ENCODE results near the gene PHPT1.
"Not testable (repeated sequence)": the region's sequence is repeated elsewhere in the genome, so short reads cannot be mapped to it uniquely, and the experiment has no call there.

The PHPT1 gene

DNA sequence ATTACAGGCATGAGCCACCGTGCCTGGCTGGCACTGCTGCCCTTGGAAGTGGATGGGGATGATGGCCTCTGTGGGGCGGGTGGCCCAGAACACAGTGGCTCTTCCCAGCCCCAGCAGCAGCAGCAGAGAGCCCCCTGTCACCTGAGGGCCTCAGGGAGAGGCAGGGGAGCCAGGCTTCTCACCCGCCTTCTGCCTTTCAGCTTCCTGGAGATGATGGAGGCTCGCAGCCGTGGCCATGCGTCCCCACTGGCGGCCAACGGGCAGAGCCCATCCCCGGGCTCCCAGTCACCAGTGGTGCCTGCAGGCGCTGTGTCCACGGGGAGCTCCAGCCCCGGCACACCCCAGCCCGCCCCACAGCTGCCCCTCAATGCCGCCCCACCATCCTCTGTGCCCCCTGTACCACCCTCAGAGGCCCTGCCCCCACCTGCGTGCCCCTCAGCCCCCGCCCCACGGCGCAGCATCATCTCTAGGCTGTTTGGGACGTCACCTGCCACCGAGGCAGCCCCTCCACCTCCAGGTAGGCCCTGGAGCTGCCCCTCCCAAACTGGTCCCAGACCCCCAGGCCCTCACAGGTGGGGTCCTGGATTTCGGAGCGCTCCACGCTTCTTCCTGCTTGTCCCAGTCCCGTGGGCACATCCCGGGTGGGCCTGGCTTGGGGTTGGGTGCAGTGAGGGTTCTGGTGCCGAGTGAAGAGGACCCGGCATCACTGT is 11.9 kb upstream of the PHPT1 start:
- FAIRE-seq (no peak), DNase-seq (ENCODE audit: low spot score) (no peak)

DNA sequence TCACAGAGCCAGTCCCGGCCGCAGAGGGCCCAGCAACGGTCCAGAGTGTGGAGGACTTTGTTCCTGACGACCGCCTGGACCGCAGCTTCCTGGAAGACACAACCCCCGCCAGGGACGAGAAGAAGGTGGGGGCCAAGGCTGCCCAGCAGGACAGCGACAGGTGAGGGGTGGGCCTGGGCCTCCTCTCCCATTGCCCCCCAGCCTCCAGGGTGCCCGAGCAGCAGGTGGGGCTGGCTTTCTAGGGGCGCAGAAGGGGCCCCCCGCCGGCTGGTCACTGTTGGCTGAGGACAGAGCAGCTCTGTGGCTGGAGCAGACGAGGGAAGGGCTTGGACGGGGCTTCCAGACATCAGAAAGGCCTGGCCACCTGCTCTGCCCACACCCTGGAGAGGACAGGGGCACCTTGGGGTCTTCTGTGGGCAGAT is 11.3 kb upstream of the PHPT1 start:
- not testable (repeated sequence) for DNase-seq (ENCODE audit: low spot score); FAIRE-seq

DNA sequence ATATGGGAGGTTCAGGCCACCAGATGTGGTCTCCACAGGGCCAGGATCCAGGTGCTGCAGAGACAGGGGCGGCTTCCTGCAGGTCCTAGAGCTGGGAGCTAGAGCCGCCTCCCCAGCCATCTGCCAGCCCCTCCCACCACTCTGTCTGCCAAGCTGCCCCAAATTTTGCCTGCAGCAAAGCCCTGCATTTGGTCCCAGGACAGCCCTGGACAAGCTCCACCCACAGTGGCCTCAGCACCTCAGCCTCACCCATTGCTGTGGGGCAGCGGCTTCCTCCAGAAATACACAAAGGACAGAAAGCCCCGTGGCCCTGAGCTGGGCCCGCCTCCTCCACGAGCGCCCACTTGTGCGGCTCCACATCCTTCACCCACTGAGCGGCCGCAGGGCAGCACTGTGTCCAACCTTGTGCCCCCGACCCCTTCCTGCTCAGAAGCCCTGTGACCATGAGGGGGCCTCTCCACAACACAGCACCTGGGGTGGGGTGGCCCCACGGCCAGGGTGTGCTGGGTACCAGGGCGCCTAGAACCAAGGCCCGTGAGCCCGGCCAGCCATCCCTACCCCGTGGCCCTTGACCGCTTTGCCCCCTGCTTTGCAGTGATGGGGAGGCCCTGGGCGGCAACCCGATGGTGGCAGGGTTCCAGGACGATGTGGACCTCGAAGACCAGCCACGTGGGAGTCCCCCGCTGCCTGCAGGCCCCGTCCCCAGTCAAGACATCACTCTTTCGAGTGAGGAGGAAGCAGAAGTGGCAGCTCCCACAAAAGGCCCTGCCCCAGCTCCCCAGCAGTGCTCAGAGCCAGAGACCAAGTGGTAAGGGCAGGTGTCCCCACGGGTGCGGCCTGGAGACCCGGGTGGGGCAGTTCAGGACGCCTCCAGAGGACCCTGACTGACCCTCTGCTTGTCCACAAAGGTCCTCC is 10.6 kb upstream of the PHPT1 start:
- FAIRE-seq = no peak
- DNase-seq (ENCODE audit: low spot score) = no peak

DNA sequence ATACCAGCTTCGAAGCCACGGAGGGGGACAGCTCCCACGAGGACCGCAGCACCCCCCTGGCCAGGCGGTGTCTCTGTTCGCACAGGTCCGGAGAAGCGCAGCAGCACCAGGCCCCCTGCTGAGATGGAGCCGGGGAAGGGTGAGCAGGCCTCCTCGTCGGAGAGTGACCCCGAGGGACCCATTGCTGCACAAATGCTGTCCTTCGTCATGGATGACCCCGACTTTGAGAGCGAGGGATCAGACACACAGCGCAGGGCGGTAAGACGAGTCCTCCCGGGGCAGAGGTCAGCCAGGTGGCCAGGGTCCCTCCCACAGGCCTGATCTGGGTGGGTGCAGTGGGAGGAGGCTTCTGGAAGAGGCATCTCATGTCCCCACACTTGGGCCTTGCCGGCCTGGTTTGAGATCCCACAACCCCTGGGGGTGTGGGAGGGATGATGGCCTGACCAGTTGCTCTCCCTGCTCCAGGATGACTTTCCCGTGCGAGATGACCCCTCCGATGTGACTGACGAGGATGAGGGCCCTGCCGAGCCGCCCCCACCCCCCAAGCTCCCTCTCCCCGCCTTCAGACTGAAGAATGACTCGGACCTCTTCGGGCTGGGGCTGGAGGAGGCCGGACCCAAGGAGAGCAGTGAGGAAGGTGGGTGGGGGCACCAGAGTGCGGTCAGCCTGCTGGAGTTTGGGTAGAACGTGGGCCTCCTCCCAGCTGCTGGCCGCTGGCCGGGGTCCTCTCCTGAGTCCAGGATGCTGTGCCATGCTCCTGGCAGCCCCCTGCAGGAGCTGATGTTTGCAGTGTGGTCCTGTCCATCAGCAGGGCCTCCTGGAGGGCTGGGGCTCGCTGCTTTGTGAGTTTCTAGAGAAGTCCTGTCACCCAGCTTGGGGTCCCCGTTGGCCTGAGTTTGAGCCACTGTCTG is 9.7 kb upstream of the PHPT1 start:
- DNase-seq (ENCODE audit: low spot score) = no peak
- no peak for FAIRE-seq

DNA sequence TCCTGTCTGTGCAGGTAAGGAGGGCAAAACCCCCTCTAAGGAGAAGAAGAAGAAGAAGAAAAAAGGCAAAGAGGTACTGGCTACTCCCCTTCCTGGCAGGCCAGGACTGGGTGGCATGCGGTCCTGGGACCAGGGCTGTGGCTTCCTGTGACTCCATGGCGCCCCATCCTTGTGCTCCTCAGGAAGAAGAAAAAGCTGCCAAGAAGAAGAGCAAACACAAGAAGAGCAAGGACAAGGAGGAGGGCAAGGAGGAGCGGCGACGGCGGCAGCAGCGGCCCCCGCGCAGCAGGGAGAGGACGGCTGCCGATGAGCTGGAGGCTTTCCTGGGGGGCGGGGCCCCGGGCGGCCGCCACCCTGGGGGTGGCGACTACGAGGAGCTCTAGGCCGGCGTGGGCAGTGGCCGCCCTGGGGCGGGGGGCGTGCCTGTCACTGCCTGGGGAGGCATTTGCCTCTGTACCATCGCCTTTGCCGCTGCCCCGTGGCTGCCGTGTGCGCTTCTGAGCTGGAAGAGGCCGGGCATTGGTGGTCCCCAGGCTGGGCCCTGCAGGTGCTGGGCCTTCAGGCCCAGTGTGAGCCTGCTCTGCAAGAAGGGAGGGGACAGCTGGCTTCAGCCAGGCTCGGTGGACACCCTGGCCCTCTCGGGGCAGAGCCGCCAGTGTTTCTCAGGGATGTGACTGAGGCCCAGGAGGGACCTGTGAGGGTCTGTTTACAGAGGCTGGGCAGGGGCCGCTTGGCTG is 8.9 kb upstream of the PHPT1 start:
- DNase-seq (ENCODE audit: low spot score) (no peak), FAIRE-seq (no peak)

DNA sequence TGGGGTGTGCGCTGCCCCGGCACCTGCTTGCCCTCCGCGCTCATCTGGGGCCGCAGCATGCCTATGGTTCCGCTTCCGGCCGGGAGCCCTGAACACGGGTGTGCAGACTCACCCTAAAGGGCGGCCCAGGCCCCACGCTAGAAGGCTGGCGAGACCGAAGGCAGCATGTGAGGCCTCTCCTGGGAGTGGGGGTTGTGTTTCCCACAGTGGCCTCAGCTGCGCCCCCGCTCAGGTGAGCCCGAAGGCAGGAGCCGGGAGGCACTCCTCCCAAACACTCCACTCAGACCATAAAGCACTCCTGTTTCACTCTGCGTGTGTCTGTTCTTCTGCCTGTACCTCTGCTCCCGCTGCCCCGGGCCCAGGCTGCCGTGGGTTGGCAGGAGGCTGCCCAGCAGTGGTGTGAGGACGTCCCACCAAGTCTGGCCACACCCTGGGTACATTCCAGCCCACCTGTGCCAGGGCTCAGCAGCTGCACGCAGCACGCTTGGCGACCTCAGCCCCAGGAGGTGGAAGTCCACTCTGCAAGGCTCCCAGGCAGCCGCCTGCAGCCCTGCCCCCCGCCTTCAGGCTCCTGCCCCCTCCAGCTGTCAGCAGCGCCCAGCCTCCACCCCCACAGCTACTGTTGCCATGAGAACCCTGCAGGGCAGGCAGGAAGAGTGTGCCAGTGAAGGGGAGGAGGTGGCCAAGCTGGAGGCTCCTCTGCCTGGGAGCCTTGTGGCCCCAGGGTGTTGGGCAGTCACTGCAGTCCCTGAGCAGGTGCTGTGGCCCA is 8.1 kb upstream of the PHPT1 start:
- peak; percentile 84 for DNase-seq (ENCODE audit: low spot score)
- FAIRE-seq = peak; percentile 69

DNA sequence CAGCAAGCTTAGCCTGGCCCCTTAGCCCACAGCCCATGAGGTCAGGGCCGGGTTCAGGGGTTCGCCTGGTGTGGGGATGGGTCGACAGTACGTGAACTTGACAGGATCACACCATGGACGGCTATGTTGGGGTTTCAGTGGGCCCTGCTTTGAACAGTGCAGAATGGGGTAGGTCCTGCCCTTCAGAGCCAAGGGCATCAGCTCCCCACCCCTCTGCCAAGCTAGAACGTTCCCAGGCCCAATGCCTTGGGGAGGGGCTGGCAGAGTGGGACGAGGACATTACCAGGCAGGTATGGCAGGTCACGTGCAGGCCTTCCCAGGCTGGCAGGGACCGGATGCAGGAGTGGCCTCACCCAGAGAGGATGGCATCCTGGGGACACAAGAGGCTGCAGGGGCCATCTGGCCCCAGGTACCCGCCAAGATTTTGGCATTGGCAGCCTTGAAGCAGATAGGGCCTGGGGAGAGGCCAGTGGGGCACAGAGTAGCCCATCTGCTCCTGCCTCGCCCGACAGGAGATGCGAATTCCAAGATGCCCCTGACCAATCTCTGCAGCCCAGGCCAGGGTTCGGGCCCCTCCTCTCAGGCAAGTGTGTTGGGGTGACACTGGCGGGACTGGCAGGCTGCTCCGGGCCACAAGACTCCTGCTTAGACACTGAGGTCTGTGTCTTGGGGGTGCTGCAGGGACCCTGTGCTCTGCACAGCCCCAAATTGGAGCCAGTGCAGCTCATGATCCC is 7.4 kb upstream of the PHPT1 start:
- FAIRE-seq = not testable (repeated sequence)
- DNase-seq (ENCODE audit: low spot score) = peak; percentile 22

DNA sequence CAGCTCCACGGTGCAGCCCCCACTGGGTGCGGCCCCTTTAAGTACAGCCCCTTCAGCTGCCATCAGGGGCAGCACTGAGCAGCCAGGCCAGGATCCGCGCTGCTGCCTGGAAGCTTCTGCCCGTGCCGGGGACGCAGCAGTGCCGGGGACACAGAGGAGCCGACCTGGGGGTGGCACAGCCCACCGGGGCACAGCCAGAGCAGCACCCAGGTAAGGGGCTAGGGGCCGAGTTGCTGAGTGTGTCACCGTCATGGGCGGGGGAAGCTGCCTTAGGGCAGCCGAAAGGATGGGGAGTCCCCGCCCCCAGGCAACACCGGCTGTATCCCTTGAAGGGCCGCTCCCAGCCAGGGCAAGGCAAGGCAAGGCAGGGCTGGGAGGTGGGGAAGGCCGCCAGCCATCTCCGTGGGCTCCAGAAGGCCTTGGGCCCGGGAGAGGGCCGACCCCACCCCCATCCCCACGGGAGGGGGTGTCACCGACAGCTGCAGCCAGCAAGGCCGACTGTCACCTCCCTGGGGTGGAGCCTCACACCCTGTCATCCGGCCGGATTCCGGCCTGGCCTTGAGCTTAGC is 6.7 kb upstream of the PHPT1 start, which contains the start of gene AJM1:
TSS of gene AJM1 (plus strand) at position 99 of the 569 bp plus-strand sequence. CDS start 1,937 bp downstream, outside the sequence.
- DNase-seq (ENCODE audit: low spot score) (peak; percentile 66), FAIRE-seq (peak; percentile 25)

DNA sequence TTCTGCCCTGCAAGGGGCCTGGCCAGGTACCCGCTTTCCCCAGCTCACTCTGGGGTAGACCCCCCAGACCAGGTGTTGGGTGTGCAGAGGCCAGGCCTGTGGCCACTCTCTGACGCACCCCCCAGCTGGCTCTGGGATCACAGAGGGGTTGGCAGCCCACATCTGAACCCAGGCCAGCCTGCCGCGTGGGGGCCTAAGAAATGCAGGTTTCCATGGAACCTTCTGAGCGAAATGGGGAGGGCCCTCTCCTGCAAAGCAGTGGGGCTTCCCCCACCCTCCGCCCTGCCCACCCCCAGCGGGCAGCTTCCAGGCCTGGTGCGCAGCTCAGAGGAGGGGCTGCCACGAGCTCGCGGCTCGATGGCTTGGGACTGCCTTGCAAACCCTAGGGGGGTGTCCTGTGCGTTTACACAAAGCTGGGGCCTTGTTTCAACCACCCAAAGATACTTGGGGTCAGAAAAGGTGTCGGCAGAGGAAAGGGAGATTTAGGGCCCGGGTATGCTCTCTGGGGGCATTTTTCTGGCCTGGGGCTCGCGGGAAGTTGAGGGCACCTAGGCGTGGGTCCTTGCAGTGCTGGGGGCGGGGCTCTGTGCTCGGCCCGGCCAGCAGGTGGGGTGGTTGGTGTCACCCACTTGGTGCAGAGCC is 5.9 kb upstream of the PHPT1 start:
- FAIRE-seq; DNase-seq (ENCODE audit: low spot score): not testable (repeated sequence)

DNA sequence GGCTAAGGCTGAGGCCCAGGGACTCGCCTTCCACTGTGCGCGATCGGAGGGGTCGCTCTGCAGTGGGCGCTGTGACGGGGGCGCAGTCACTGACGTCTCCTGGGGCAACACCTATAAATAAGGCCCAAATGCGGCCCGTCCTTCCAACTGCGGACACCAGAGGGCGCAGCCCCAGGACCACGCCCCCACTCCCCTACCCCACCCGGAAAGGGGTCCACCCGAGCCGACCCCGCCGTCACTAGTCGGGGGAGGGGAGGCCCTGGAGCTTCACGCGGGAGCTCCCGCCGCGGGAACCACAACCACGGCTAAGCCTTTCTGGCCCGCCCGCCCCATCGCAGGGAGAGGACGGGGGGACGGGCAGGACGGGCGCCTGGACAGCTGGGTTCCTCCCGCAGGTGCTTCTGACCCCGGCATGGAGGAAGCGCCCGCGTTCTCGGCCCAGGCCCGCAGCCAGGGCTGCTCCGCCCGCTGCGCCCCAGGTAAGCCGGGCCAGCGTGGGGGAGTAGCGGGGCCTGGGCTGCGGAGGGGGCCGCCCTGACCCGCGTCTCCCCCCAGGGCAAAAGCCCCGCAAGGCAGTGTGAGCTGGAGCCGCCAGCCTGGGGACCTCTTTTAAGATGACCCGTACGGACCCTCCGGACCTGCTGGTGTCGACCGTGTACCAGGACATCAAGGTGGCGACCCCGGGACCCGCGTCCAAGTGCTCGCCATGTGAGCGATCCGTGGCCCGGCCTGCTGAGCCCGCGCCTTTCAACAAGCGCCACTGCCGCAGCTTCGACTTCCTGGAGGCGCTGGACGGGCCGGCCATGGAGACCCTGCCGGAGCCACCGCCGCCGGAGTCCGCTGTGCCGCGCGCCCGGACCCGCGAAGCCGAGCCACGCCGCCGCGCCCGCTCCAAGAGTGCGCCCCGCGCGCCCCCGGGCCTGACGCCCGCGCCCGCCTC is 5.1 kb upstream of the PHPT1 start:
- not testable (repeated sequence) for FAIRE-seq; DNase-seq (ENCODE audit: low spot score)

GRCh38 chr9:136844761-136845464 is 4.3 kb upstream of the PHPT1 start:
- DNase-seq (ENCODE audit: low spot score) (no peak), FAIRE-seq (no peak)

DNA sequence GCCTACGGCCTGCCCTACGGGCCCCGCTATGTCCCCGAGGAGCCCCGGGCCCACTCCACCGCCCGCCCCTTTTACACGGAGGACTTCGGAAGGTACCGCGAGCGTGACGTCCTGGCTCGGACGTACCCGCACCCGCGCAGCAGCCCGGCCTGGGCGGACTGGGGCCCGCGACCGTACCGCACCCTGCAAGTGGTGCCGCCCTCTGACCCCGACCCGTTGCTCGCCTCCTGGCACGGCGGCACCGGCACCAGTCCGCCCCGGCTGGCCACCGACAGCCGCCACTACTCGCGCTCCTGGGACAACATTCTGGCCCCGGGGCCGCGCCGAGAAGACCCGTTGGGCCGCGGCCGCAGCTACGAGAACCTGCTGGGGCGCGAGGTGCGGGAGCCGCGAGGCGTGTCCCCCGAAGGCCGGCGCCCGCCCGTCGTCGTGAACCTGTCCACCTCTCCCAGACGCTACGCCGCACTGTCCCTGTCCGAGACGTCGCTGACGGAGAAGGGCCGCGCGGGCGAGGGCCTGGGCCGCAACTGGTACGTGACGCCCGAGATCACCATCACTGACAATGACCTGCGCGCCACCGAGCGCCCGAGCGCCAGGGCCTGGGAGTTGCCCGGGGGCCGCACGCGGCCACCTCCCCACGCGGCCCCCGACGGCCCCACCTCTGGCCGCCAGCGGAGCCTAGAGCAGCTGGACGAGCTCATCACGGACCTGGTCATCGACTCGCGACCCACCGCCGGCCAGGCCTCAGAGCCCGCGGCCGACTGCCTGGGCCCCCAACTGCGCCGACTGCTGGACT is 3.5 kb upstream of the PHPT1 start:
- FAIRE-seq (no peak), DNase-seq (ENCODE audit: low spot score) (no peak)

- FAIRE-seq = no peak
- DNase-seq (ENCODE audit: low spot score) = no peak
These were observed 2.7 kb upstream of the PHPT1 start for GRCh38 chr9:136846376-136847087.

DNA sequence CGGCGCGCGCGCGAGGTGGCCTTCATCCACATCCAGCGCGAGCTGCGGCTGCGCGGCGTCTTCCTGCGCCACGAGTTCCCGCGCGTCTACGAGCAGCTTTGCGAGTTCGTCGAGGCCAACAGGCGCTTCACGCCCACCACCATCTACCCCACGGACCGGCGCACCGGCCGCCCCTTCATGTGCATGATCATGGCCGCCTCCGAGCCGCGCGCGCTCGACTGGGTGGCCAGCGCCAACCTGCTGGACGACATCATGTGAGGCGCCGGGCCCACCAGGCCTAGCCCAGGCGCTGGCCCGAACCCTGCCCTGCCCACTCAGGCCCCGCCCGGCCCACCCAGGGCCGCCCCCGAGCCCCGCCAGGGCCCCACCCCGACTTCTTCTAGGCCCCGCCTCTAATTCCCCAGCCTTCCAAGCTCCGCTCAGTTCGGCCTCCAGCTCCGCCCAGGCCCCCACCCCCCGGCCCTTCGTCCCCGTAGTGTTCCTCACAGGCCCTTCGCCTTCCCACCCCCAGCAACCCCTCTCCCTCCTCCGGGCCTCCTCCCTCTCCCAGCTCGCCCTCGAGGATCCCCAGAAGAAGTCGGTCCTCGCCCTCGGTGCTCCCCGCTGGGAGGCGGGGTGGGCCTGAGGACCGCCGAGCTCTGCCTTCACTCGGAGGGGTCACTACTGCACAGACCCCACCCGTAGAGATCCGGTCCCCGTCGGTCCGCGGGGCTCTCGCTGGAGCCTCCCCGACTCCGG is 2.0 kb upstream of the PHPT1 start:
- DNase-seq (ENCODE audit: low spot score) = peak; percentile 45
- FAIRE-seq = no peak
